ENCODE measurements around the gene AGRN.
A peak's percentile ranks its signal among the peaks of the same experiment; 100 is the strongest.
"Not testable (repeated sequence)": the region's sequence is repeated elsewhere in the genome, so short reads cannot be mapped to it uniquely, and the experiment has no call there.

AGRN gene

GRCh38 chr1:975896-976683, 43.8 kb upstream of the AGRN start:
- H3K36me3 ChIP-seq (ENCODE audit: control insufficient read depth, insufficient read depth, low read length): no peaks in the 10 kb centered on the region
- peak; percentile 66 for TF ChIP-seq CTCF (IDR thresholded peaks at IDR 0.05; ENCODE audit: insufficient read depth, low read length, poor library complexity, severe bottlenecking)
- no peaks in the 10 kb centered on the region; the same call in 1 of the 2 replicates for H3K27me3 ChIP-seq (replicated peaks; ENCODE audit: control insufficient read depth, insufficient read depth, low read length)
- no peak overlapping the region for H3K4me3 ChIP-seq (replicated peaks; ENCODE audit: low read depth, low read length)
- peak; percentile 63 for DNase-seq (ENCODE audit: extremely low read depth, insufficient read length)

GRCh38 chr1:976791-977190, 43.1 kb upstream of the AGRN start:
- not testable (repeated sequence) for H3K36me3 ChIP-seq (ENCODE audit: control insufficient read depth, insufficient read depth, low read length); DNase-seq (ENCODE audit: extremely low read depth, insufficient read length); H3K27me3 ChIP-seq (replicated peaks; ENCODE audit: control insufficient read depth, insufficient read depth, low read length); H3K4me3 ChIP-seq (replicated peaks; ENCODE audit: low read depth, low read length)

- TF ChIP-seq CTCF (IDR thresholded peaks at IDR 0.05; ENCODE audit: insufficient read depth, low read length, poor library complexity, severe bottlenecking): no peak
- no peak for DNase-seq (ENCODE audit: extremely low read depth, insufficient read length)
- Histone ChIP-seq H3K36me3 (ENCODE audit: control insufficient read depth, insufficient read depth, low read length) (no peaks in the 10 kb centered on the region), H3K4me3 (replicated peaks; ENCODE audit: low read depth, low read length) (no peak overlapping the region), H3K27me3 (replicated peaks; ENCODE audit: control insufficient read depth, insufficient read depth, low read length) (no peaks in the 10 kb centered on the region; the same call in 1 of the 2 replicates)
Observed at GRCh38 chr1:978069-978834, 41.7 kb upstream of the AGRN start.

DNA sequence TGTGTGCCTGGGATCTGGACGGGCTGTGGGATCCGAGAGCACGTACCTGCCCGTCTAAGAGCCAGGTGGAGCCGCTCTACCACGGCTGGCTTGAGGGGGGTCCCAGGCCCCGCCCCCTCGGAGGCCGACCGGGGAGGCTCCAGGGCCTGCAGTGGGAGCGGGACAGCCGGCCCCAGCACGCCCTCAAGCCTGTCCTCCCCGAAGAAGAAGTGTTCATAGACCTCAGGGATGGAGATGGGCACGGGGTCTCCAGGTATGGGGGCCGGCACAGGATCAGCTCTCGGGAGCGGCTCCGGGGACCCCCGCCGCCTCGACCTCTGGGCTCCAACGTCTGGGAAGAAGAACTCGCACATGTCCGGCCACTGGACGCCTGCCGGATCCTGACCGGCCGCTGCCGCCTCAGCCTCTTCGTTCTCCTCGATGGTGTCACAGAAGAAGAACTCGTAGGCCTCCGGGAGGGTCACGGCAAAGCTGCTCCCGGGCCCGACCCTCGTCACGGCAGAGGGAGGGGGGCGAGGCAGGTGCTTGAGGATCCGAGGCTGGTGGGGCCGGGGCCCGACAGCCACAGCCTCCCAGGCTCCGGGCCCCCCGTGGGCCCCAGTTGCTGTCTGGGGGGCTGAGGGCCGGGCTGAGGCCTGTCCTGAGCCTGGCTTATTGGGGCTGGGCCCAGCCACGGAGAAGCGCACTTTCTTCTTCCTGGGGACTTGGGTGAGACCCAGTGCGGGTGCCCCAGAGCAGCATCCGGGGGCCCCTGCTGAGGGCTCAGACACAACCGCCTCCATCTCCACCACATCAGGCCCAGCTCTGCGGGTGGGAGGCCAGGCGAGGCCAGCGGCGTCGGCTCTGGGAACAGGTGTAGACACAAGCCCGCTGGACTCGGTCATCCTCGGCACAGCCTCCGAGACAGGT, 40.8 kb upstream of the AGRN start:
- Histone ChIP-seq H3K36me3 (ENCODE audit: control insufficient read depth, insufficient read depth, low read length) (no peaks in the 10 kb centered on the region), H3K4me3 (replicated peaks; ENCODE audit: low read depth, low read length) (no peak overlapping the region), H3K27me3 (replicated peaks; ENCODE audit: control insufficient read depth, insufficient read depth, low read length) (no peaks in the 10 kb centered on the region; the same call in 1 of the 2 replicates)
- no peak for DNase-seq (ENCODE audit: extremely low read depth, insufficient read length)
- no peak for TF ChIP-seq CTCF (IDR thresholded peaks at IDR 0.05; ENCODE audit: insufficient read depth, low read length, poor library complexity, severe bottlenecking)

DNA sequence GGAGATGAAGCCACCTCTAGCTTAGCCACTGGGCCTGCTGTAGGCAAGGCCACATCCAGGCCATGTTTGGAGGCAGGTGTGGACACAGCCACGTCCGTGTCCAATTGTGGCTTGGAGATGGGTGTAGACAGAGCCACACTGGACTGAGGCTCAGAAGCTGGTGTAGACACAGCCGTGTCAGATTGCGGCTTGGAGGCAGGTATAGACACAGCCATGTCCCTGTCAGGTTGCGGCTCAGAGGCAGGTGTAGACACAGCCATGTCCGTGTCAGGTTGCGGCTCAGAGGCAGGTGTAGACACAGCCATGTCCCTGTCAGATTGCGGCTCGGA, 40.2 kb upstream of the AGRN start:
- no peak for DNase-seq (ENCODE audit: extremely low read depth, insufficient read length)
- Histone ChIP-seq H3K36me3 (ENCODE audit: control insufficient read depth, insufficient read depth, low read length) (no peaks in the 10 kb centered on the region), H3K27me3 (replicated peaks; ENCODE audit: control insufficient read depth, insufficient read depth, low read length) (no peaks in the 10 kb centered on the region; the same call in 1 of the 2 replicates), H3K4me3 (replicated peaks; ENCODE audit: low read depth, low read length) (no peak overlapping the region)
- no peak for TF ChIP-seq CTCF (IDR thresholded peaks at IDR 0.05; ENCODE audit: insufficient read depth, low read length, poor library complexity, severe bottlenecking)

Measured in GM06990 (cell line).